Heart left ventricle (tissue), 16 donors: ENCODE measurements around the gene TRIP4. TPM values are rescaled to one million over a fixed set of nuclear protein-coding genes. Genes with fewer than 3 reads are reported as not detected.

Experiments
- ATAC-seq, 4 donors: fragments of 200-7000 bp; cut with Tn5 transposase; one replicate each; pipeline ENCODE4 v1.9.1; 2020 to 2022; ENCODE audit warnings: moderate library complexity in 4 of 4, mild to moderate bottlenecking in 3 of 4, moderate number of reproducible peaks in 1 of 4
- DNase-seq, 5 donors: peaks; one replicate each; pipeline ENCODE4 v3.0.0-alpha.2; 2020
- H3K27ac ChIP-seq, 12 donors: fragments of 200-600 bp; sonication (generic) in 4 of 12; one replicate each; pipeline versions ENCODE4 v1.5.0 to v1.8.0; 2016 to 2022; ENCODE audit warnings: mild to moderate bottlenecking in 2 of 12
- H3K27me3 ChIP-seq, 9 donors: fragments of 200-600 bp; sonication (generic) in 2 of 9; one replicate each; pipeline versions ENCODE4 v1.5.1 to v1.8.0; 2016 to 2022; ENCODE audit warnings: mild to moderate bottlenecking in 3 of 9
- H3K36me3 ChIP-seq, 9 donors: fragments of 200-600 bp; sonication (generic) in 2 of 9; one replicate each; pipeline versions ENCODE4 v1.5.0 to v1.8.0; 2018 to 2022; ENCODE audit warnings: mild to moderate bottlenecking in 2 of 9
- H3K4me1 ChIP-seq, 12 donors: fragments of 200-600 bp; sonication (generic) in 4 of 12; one replicate each; pipeline versions ENCODE4 v1.5.0 to v1.8.0; 2016 to 2022; ENCODE audit warnings: mild to moderate bottlenecking in 3 of 12
- H3K4me3 ChIP-seq, 12 donors: fragments of 200-600 bp; sonication (generic) in 4 of 12; one replicate each; pipeline versions ENCODE4 v1.5.0 to v1.8.0; 2017 to 2022; ENCODE audit warnings: mild to moderate bottlenecking in 9 of 12, moderate library complexity in 4 of 12
- H3K9me3 ChIP-seq, 12 donors: fragments of 200-600 bp; sonication (generic) in 4 of 12; one replicate each; pipeline versions ENCODE4 v1.5.0 to v1.8.0; 2016 to 2022; ENCODE audit warnings: mild to moderate bottlenecking in 1 of 12
- CTCF ChIP-seq, 12 donors: fragments of 200-600 bp; sonication (generic) in 4 of 12; IDR thresholded peaks; one replicate each; pipeline versions ENCODE4 v1.5.0 to v1.8.0; 2018 to 2022; ENCODE audit warnings: antibody characterized with exemption in 12 of 12, mild to moderate bottlenecking in 5 of 12
- POLR2A ChIP-seq, 2 donors: fragments of 450-650 bp; IDR thresholded peaks; one replicate each; pipeline ENCODE4 v1.6.1; 2017; ENCODE audit warnings: antibody characterized with exemption in 2 of 2, mild to moderate bottlenecking in 2 of 2, moderate library complexity in 2 of 2
- WGBS, 4 donors: extraction: QIAGEN DNeasy Blood & Tissue Kit in 2 of 4; methylation state at CpG; one replicate each; pipeline versions ENCODE4 v1.1.5 to v1.1.7; 2013 to 2018; 5-methylcytosine and 5-hydroxymethylcytosine counted together
- intact Hi-C, 10 donors: fragments of 100-400 bp; cut with DNase I; formaldehyde crosslinking; loops; one replicate each; pipeline versions ENCODE4 v1.11.1 to v1.14.2; 2022
- polyA plus RNA-seq, 2 donors: library from polyadenylated mRNA; stranded (reverse); fragments of 200-250 nt; gene quantifications; one replicate each; pipeline ENCODE4 v1.2.3, GENCODE V29; 2013
- total RNA-seq, 9 donors: library from RNA; depleted of rRNA in 2 of 9; stranded (reverse); fragments of >200 nt in 2 of 9; fragmentation: NEBNext Ultra II Directional in 3 of 9; extraction: Animal tissue kit (Norgen Biotek cat#: 25700) in 3 of 9; gene quantifications; one replicate each; pipeline versions ENCODE4 v1.1.0 to v1.2.4, GENCODE V29; 2016 to 2023
- donor health status: ischemic (EF 13 %, LVEDD 7.1; RV severe dilation, severe dysfunction).
- donor health status: healthy with polysubstance abuse.
- donor health status: DM: no; HTN: yes; CAD: no.
- donor health status: DM: no; HTN: no; CAD: no.
- donor health status: ischemic (EF 25% LVEDD 6.9; RV normal size, moderate dysfunction).
- donor health status: ischemic (EF 25% LVEDD 5.7; RV mildly dilated, moderate dysfunction).
- donor health status: healthy.
- donor health status: DM: yes; HTN: yes; CAD: no.
- donor health status: ischemic (EF 35%, LVEDD 5.7; RV mildly dilated, moderate dysfunction).
- donor health status: nonischemic (EF 11% LVEDD 7.7; RV severe dilation, severe dysfunction).
- donor health status: DM: yes; HTN: yes; CAD: no.
- donor health status: PGD.
- donor health status: ischemic (EF 29% LVEDD 5.4; RV normal size, mild dysfunction).
- donor health status: nonischemic (EF 23%, LVEDD 6.1; RV moderate dilation, normal function).

Gene TRIP4
- total and polyA plus RNA-seq, 11 donors = 5.9 to 22.7 (median 15.1) TPM

DNA sequence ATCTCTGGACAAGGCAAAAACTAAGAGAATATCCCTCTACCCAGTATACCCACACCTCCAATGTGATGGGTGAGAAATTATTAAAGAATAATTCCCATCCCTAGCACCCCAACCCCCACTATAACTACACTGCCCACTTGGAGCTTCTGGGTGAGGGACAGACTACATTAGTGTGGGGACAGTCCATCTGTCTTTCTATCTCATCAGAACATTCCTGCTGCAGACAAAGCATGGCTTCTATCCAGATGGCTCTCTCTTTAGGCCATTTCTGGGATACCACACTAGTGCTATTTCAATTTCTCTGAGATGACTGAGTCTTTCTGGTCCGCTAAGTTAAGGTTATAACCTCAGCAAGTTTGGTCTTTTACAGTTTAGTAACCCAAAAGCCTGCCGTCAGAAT, 38.3 kb upstream of the TRIP4 start:
- Histone ChIP-seq H3K27ac (no peak overlapping the region), H3K4me1 (peaks cover 0 to 35% (median 7%) of the 10 kb centered on the region in 12 donors), H3K4me3 (no peak overlapping the region), H3K36me3 (peaks cover 0 to 20% (median 4%) of the 10 kb centered on the region in 9 donors), H3K9me3 (no peaks in the 10 kb centered on the region), H3K27me3 (no peaks in the 10 kb centered on the region)
- no peak for ATAC-seq
- 89 to 94% (median 90%) methylated on average over 2 of the region's 2 CpGs for WGBS, 4 donors
- intact Hi-C loops = loop anchor here in 1 of 10 donors (10.0 kb wide), 1 partner anchor 135 kb away; no protein-coding TSS in a partner anchor
- TF ChIP-seq CTCF (IDR thresholded peaks at IDR 0.05) (no peak), POLR2A (IDR thresholded peaks at IDR 0.05) (no peak)
- no peak for DNase-seq

DNA sequence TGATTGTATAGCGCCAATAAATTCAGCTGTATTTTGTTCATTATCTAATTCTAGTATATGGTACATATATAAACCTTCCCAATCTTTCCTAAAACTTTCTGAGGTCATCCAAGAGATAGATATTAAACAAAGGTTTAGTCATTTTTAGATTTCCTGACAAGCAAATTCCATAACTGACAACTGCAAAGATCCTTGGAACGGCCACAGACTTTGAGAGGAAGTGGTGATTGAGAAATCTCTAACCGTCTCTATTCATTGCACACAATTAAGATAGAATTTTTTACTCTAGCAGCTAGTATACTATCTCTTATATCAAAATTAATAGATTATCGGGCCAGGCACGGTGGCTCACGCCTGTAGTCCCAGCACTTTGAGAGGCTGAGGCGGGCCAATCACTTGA, 36.4 kb upstream of the TRIP4 start:
- Histone ChIP-seq H3K9me3 (no peaks in the 10 kb centered on the region), H3K27ac (peak overlapping the region in 1 of 12 donors; percentile 1), H3K36me3 (peaks cover 0 to 20% (median 4%) of the 10 kb centered on the region in 9 donors), H3K27me3 (no peaks in the 10 kb centered on the region), H3K4me3 (no peak overlapping the region), H3K4me1 (peaks cover 0 to 37% (median 14%) of the 10 kb centered on the region in 12 donors)
- WGBS, 4 donors = 65 to 74% (median 67%) methylated on average over 7 of the region's 7 CpGs
- ATAC-seq = no peak
- DNase-seq = no peak
- TF ChIP-seq POLR2A (IDR thresholded peaks at IDR 0.05) (no peak), CTCF (IDR thresholded peaks at IDR 0.05) (no peak)
- intact Hi-C loops = loop anchor here in 5 of 10 donors (5.0 to 10.0 kb wide), 3 partner anchors 126 to 144 kb away; no protein-coding TSS in a partner anchor

DNA sequence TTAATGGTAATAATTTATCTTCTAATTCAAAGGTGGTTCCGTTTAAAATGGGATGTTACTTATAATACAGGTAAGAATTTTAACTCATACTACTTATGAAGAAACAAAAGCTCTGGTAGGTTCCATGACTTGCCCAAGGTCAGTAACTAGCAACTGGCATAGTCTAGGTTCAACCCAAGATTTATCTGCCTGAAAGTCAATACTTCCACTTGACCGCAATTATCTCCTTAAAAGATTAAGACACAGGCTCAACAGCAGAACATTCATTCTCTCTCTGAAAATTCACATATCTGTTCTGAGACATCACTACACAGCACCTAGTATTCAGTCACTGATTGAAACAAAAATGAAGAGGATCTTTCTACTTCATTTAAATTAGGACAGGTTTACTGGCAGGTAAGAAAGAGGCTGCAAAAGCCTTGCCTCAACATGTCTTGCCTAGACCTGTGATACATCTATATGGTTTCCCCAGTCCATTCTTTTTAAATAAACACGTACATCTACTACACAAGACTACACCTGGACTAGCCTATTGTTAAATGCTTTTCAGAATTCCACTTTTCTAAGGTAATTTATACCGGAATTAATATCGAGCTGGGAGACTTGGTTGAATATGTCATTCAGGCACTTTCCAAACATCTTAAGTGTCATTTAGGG, 32.8 kb upstream of the TRIP4 start:
- no peak for ATAC-seq
- intact Hi-C loops = loop anchor here in 9 of 10 donors (5.0 to 10.0 kb wide), 6 partner anchors 130 to 193 kb away; partner anchors contain the start of gene PPIB (in 4 of the 9)
- WGBS, 4 donors = 33 to 37% (median 35%) methylated on average over 5 of the region's 5 CpGs

More for the DNA sequence above, 32.8 kb upstream of the TRIP4 start:
- Histone ChIP-seq H3K9me3 (no peaks in the 10 kb centered on the region), H3K27me3 (no peaks in the 10 kb centered on the region), H3K27ac (peak overlapping the region in 5 of 12 donors; percentile 74 to 82 (median 81)), H3K36me3 (no peaks in the 10 kb centered on the region), H3K4me1 (peaks cover 0 to 42% (median 16%) of the 10 kb centered on the region in 12 donors), H3K4me3 (peak overlapping the region; percentile 59 to 98 (median 84))
- TF ChIP-seq POLR2A (IDR thresholded peaks at IDR 0.05) = no peak
- TF ChIP-seq CTCF (IDR thresholded peaks at IDR 0.05) = no peak
- no peak for DNase-seq
